Breast epithelium (tissue), 3 donors: Measurements from ENCODE around the gene TRIM61.

Experiments used
- CTCF ChIP-seq, 3 donors: fragments of 450-650 bp; IDR thresholded peaks; one replicate each; pipeline ENCODE4 v1.5.1; 2016 to 2017; ENCODE audit warnings: antibody characterized with exemption in 3 of 3, mild to moderate bottlenecking in 3 of 3, moderate library complexity in 3 of 3
- POLR2A ChIP-seq: fragments of 450-650 bp; IDR thresholded peaks from one replicate; pipeline ENCODE4 v1.6.1; 2016; ENCODE audit warnings: antibody characterized with exemption, mild to moderate bottlenecking, moderate library complexity
- POLR2AphosphoS5 ChIP-seq, 3 donors: sonication (generic); formaldehyde crosslinking; IDR thresholded peaks; one replicate each; pipeline ENCODE4 v1.6.1; 2017; ENCODE audit warnings: antibody characterized with exemption in 3 of 3

- TF ChIP-seq CTCF (IDR thresholded peaks at IDR 0.05) (no peak), POLR2A (no peak), POLR2AphosphoS5 (IDR thresholded peaks at IDR 0.05) (no peak)
Measured at GRCh38 chr4:165016971-165017370, 39.5 kb upstream of the TRIM61 start.
